Activated CD4-positive, alpha-beta T cell treated with anti-CD3 and anti-CD28 coated beads, Interleukin-10, Interleukin-2, amounts not matched to agents 100 ng/mL and 50 ng/mL, durations not matched to agents 16 hours and 8 hours (primary cell): ENCODE data around the gene HOXD3.

Experiments used
- DNase-seq: peaks from one replicate; pipeline ENCODE4 v3.0.0-alpha.2; 2020

HOXD3 gene

DNA sequence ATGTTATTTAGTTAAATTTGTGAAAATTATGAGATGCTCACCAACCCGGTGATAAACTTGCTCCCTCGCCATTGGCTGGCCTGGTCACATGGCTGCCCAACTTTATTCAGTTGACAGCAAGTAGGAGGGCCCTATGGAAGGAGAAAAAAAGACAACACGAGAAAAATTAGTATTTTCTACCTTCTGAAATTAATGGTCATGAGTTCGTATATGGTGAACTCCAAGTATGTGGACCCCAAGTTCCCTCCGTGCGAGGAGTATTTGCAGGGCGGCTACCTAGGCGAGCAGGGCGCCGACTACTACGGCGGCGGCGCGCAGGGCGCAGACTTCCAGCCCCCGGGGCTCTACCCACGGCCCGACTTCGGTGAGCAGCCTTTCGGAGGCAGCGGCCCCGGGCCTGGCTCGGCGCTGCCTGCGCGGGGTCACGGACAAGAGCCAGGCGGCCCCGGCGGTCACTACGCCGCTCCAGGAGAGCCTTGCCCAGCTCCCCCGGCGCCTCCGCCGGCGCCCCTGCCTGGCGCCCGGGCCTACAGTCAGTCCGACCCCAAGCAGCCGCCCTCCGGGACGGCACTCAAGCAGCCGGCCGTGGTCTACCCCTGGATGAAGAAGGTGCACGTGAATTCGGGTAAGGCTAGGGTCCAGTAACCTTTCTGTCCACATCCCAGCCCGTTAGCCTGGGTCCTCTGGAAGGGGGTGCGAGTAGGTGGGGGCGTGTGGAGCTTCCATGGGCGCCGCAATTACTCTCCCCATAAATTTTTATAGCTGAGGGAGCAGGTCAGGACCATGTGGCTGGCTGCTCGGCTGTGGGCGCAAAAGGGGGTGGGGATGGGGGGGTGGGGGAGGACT lies 5.4 kb upstream of the HOXD3 start, which contains the start of gene HOXD4:
HOXD4 (plus strand) TSS at position 109 of the 846 bp plus-strand sequence; CDS start at position 193, 84 bp downstream.
- DNase-seq = no peak

DNA sequence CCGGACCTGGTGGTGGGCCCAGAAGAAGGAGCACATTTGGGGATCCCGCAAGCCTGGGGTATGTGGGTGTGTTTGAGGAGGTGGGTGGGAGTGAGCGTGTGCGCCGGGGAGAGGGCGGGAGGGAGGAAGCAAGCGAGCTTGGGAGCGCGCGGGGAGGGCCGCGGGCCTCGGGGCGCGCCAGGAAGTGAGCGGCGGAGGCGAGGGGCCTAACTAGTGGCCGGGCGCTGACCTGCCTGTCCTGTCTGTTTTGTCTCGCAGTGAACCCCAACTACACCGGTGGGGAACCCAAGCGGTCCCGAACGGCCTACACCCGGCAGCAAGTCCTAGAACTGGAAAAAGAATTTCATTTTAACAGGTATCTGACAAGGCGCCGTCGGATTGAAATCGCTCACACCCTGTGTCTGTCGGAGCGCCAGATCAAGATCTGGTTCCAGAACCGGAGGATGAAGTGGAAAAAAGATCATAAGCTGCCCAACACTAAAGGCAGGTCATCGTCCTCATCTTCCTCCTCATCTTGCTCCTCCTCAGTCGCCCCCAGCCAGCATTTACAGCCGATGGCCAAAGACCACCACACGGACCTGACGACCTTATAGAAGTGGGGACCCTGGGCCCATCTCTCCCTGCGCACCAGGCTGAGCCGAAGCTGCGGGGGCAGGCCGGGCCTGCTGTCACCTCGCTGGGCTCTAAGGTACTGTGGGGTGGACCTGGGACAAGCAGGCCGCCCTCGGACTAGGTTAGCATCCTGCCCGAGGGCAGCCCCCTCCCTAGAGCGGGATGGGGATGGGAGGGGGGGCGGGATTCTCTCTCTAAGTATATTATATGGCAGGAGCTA lies 4.5 kb upstream of the HOXD3 start:
- DNase-seq = no peak

DNA sequence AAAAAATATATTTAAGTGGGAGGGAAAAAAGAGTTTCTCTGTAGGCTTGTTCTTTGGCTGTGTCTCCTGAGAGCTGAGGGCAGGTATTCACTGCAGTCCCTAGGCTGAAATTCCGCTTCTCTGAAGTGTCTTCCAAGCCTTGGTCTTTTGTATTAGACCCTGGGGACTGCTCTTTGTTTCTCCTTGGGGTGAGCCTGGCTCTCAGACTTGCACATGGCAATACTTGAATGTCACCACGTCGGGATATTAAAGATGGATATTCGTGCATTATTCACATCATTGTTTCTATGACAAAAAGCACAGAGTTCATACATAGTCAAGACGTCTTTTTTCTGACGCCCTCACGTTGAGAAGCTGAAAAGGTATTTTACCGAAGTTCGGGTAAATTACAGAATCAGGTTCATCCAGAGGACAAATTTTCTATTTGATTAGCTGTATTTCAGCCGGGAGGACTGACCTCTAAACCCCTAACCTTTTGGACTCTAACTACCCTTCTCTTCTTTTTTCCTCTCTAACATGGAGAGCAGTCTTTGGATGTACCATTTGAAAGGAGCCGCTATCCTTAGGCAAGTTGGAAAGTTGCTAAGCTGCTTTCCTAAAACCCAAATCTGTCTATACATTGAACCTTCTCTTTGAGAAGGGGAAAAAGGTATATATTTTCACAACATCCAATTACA lies 2.4 kb upstream of the HOXD3 start:
- DNase-seq = no peak

DNA sequence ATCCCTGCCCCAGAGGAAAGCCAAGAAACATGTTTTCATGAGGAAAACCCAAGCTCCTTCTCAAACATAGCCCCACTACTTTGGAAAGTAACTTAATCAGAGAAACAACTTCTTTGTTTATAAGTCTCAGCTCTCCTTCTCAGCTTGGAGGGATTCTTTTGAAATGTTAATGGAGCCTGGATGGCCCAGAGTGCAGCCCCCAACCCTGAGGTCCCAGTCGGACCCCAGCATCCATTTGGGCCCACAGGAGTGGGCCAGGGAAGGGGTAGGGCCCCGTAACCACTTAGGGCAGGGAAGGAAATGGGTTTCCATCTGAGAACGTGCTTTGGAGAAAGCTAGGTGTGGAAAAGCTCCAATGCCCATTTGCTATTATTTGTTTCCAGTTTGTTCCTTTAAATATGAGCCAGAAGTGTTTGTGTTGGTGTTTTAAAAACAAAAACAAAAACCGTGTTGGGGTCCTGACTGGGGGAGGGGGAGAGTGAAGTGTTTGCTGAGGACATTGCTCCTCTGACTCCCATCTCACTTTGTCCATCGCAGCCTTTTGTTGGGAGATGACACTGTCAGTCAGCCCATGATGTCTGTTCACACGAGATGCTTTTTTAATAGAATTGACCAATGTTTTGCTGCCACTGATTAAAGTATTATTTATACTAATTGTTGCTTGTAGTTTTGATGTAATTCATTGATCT lies 1.6 kb upstream of the HOXD3 start:
- no peak for DNase-seq

DNA sequence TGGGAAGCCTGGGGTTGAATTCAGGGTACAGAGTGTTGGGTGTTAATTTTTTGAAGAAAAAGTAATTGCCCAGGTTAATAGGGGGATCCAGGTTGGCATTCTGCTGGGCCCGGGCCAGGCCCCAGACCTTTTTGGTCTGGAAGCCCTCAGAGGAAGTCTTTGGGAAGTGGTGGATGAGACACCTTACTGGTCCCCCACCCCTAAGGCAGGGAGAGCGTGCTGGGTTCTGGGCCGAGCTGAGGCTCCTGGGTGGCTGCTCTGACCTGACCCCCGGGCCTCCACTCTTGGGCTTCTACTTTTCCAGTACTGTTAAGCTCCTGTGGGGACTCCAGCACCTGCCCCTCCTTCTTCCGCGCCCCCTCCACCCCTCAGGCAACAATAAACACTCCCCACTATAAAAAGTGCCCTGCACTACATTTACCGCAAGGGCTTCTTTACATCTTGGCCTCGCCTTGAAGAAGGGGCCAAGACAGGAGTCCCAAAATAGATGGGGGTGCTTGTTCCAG lies 753 bp upstream of the HOXD3 start:
- DNase-seq = no peak

DNA sequence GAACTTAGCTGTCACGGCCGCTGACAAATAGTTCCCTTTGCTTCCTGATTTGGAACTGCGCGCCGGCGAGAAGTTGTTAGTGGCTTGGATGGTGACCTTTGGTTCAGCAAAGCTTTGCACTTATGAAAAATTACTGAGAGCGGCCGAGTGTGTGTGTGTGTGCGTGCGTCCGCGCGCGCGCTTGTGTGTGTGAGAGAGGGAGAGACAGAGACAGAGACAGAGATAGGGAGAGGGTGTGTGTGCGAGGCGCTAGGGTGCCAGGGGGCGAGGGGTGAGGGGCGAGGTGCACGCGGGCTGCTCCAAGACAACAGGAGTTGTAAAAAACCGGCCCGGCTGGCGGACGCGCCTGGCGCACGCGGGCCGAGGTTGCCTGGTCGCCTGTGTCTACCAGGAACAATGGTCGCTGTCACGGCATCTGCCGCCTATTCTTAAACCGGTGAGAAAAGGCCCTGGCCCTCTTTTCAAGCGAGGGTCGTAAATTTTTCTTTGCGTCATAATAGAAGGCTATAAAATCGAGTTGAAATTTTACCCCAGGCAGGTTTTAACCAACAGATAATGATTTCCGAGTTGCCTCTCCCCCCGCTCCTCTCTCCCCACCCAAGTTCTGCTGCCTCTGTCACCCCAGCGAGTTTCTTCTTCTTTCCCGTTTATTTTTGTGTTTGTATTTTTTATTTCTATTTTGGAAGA lies 535 bp downstream of the HOXD3 start:
- DNase-seq = no peak

DNA sequence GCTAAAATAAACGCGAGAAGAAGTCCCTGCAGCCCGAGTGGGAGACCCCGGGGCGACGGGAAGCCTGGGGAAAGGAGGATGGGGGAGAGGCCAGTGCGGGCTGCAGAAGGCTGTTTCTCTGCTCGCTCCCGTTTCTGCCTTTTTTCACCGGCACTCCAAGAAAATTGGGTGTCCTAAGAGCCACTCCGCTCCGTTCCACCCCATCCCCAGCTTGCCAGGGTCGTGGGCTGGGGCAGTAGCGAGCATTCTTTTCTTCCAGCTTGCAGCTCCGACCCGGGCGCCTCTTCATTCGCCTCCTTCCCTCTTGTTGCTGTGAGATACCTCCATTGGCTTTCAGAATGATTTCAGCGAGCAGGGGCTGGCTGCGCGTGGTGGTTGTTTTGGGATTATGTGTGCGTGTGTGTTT lies 1.1 kb downstream of the HOXD3 start:
- no peak for DNase-seq

DNA sequence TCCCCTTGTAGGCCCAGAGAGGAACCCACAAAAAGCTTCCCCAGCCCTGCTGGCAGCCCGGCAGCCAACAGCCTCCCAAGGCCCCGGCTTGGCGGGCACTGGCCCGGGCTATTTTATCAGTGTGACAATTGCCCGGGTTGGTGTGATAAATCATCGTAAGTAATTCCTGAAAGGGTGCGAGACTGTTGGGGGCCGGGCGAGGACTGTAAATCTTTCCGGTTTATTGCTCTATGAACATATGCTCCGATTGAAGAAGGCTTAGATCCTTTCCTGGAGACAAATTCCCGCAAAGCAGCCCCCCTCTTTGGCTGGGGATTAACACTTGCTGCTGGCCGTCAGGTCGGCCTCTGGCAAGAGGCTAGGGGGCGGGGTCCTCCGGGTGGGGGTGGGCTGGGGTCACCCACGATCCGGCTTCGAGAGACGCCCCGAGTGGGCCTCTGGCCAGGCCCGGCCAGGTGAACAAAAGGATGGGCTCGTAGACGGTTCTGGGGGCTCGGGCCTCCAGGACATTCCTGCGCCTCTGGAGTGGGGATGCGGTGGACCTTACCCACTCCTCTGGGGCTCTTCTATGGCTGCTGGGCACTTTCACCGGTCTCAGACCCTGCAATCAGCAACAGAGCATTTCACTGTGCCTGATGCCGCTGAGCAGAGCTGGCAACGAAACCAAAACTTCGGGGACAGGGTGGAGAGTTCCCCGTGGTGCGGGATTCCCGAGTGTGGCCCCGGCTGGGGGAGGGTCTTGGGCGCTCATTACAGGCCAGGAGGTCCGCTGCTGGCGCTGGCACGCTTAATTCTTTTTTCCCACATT lies 2.0 kb downstream of the HOXD3 start:
- no peak for DNase-seq

DNA sequence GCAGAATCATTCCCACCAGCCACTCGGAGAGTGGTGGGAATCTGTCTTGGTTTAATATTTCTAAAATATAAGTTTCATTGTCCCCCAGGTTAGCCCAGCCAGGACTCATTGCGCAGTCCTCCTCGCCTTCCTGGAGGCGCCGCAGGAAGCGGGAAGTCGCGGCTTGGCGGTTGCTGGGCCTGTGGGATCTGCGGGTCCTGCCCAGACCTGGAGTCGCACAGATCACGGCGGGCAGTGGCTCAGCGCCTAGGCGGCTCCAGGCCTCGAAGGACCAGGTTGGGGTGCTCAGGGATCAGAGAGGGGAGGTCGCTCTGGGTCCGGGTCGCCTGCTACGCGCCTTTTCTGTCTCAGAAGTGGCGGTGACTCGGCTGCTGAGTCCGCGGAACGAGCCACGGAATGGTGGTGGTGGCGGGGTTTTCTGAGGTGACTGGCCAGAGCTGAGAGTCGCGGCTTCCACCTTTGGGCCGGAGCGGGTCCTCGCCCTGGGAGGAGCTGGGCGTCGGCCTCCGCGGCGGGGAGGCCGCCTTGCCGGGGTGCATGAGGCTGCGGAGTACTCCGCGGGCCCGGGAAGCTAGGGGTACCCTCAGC lies 2.6 kb downstream of the HOXD3 start:
- DNase-seq = no peak

DNA sequence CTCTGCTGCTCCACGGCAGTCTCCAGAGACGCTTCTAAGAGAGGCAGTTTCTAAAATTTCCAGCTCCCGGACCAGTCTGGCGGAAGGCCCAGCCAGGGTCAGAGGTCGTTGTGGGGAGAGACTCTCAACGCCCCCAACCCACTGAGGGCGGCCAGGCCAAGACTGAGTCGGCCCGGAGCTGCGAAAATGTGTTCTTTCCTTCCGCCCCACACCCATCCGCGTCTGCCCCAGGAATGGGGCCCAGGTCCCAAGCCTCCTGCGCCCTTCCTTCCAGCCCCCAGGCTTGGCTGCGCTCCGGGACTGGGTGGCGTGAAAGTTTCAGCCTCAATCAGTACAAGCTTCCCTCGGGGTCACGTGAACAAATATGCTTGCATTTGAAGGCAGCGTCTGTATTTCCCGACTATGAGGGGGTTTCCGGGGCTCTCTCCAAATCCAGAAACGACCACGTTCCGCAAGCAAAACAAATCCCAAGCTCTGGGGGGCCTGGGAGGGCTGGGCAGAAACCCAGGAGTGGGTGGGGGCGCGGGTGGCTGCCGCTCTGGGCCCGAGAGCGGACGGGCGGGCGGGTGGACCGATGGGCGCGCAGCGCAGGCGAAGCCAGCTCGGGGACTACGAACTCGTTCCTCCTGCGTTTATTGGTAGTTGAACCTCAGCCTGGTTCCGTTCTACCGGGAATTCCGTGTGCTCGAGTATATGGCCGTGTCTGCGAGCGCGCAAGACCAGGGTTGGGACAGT lies 3.3 kb downstream of the HOXD3 start:
- DNase-seq = no peak

DNA sequence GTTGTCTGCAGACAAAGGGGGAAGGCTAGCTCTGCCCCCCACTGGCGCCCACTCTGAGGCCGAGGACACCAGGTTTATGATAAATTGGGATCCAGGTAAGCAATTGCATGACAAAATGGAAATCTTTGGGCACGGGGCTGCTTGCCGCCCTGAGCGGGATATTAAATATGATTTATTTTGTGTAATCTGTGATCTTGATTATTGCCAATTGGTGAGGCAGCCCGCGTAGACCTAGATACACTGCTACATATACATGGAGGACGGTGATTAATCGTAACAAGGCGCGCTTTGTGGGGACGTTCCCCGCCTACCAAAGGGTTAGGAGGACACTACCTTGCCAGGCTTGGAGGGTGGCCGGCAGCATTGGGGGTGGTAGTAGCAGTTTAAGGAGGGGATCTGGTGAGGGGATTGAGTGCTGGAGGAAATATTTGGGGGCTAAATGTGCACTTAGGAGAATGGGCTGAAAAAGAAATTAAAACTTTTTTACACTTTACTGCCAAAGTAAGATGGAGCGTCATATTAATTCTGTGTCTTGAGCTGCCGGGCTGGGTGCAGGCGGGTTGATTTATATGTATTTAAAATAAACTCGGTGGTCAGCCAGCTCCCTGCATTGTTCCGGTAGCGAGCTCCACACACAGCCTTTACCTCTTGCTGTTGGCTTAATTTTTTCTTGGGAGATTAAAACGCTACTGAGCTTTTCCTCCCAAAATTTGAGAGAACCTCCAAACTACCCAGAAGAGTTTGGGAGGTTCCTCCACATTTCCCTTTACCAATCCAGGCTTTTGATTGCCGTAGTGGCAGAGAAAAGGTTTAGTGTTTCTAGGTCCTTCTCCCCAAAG lies 4.1 kb downstream of the HOXD3 start:
- no peak for DNase-seq

DNA sequence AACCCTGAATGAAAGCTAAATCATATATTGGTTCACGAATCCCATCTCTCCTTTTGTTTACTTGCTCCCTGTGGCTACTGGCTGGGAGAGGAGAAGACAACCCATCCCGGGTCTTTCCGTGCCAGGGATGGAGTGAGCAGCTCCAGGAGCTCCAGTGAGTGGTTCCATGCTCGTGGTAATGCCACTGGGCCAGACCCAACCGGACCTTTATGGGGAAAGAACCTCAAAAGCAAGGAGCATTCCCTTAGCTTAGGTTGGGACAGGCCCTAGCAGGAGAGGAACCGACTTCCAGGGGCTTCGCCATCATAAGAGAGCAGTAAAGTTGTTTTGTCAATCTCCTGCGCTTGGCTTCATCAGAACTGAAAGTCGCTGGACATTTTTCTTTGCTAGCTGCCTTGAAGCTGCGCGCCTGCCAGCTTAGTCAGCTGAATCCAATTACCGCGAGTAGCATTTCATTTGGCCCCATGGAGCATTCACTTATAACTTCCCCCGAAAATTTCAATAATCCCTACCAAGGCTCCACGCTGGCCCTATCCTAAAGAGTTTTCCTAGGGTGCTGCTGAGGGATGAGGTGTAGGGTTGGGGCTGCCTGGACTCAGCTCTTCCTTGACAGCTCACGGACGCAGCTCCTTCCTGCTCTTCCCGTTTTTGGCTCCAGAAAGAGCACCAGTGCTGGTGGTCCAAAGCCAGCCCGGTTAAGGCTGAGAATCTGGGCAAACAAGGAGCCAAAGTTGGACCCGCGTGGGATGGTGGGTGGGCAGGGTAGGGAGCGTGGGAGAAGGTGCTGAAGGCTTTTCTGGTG lies 4.9 kb downstream of the HOXD3 start:
- no peak for DNase-seq

DNA sequence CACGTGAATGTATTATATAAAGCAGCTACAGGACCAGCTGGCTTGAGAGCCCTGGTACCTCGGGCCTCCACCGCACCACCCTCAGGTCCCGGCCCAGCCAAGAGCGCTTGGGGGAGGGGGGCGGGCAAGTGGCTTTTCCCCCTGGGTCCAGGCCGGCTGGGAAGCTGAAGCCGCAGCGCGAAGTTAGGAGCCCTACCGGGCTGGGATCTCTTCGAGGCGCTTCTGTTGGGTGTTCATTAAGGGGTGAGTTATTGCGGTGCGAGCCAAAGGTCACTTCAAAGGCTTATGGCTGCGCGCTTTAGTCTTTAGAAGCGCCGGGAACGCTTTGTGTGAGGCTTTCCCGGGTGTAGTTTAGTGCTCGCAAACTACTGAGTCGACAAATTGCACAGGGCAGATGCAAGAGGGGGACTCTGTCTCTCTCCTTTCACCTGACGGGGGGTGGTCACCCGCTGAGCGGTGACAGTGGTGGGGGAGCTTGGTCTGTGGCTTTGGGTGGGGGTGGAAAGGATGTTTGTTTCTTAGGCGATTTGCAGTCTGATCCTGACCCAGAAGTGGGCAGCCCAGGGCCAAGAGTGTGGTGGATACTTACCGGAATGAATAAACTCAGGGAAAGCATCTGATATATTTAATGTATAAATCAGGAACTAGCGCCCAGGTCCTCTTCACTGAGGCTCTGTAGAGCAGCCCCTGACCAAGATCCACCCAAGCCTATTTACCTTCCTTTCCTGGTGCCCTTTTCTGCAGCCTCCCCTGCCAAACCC lies 6.0 kb downstream of the HOXD3 start:
- DNase-seq = no peak

DNA sequence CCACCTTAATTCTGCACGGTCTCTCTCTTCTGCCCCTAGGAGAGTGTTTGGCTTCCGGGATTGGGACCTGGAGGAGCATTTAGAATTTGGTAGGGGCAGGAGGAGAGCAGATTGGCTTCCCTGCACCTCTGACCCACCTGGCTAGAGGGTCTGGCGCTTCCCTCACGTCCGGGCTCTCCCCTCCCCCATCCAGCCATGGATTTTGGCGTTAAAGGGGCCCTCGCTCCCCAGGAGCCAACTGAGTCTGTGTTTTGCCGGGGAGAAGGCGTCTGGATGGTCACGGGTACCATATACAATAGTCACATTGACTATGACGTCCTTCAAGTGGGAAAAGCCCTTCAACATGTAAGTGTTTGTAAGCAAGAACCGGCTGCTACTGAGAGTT lies 6.6 kb downstream of the HOXD3 start:
- no peak for DNase-seq

DNA sequence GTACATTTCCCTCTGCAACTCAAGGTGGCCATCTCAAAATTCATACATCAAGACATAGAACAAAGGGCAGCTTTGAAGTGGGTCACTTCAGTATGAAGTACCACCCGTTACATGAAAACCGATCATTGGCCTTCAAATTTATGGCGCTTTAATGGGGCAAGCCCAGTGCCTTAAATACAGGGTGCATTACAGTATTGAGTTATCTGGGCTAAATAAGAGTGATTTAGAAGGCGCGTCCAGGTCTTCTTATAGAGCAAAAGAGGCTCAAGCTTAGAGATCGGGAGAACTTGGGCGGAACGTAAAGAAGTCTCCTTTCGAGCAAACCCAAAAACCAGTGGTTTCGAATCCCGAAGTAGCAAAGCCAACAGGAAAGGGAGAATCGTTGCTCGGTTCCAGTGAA lies 7.1 kb downstream of the HOXD3 start:
- no peak for DNase-seq

DNA sequence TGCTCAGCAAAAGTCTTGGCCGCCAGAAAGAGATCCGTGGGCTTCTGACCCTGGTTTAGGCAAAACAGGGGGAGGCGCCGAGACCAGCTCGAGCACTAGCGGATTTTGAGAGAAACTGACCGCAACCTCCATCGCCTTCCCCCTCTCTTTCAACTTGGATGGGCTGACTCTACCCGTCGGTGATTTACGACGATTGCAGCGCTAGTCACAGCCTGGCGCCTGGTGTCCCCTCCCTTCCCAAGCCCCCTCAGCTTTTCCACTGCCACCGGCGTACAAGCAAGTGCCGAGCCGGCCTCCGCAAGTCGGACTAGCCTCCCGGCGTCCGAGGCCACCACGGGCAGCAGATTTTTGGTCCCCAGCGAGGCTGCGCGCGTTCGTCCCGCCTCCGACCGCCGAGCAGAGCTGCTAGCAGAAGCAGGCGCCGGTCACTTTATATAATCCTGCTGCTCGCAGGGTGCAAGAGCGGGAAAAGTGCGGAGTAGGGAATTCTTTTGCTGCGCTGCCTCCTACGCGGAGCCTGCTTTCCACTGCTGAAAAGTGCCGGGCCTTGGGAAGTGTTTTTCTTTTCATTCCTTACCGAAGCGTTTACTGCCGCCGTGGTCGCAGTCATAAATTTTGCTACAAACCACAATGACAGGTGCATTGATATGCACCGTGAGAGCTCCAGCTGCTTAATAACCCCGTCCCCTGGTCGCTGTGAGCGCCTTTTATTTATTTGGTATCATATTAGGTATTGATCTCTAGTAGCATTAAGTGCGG lies 7.7 kb downstream of the HOXD3 start:
- no peak for DNase-seq
